GM21381 (cell line): ENCODE results near the gene DNMT1.

Experiments
- ATAC-seq: cut with Tn5 transposase; IDR thresholded peaks from one replicate; pipeline ENCODE4 v1.9.1; 2021; ENCODE audit warnings: mild to moderate bottlenecking, moderate library complexity; ENCODE audit not compliant: unreplicated experiment

DNMT1 gene

GRCh38 chr19:10142701-10143375 is 51.9 kb downstream of the DNMT1 start:
- ATAC-seq = no peak

GRCh38 chr19:10141973-10142372 is 52.8 kb downstream of the DNMT1 start:
- no peak for ATAC-seq

- no peak for ATAC-seq
Observed at GRCh38 chr19:10141479-10141878, 53.3 kb downstream of the DNMT1 start.

GRCh38 chr19:10139952-10140351 is 54.8 kb downstream of the DNMT1 start:
- no peak for ATAC-seq

GRCh38 chr19:10138879-10139795 is 55.6 kb downstream of the DNMT1 start:
- ATAC-seq = no peak

GRCh38 chr19:10137751-10138682 is 56.7 kb downstream of the DNMT1 start:
- no peak for ATAC-seq

GRCh38 chr19:10136936-10137335 is 57.8 kb downstream of the DNMT1 start:
- ATAC-seq = no peak

GRCh38 chr19:10135551-10136334 is 59.0 kb downstream of the DNMT1 start:
- no peak for ATAC-seq

GRCh38 chr19:10134040-10134439 is 60.7 kb downstream of the DNMT1 start:
- no peak for ATAC-seq

- ATAC-seq = no peak
Observed at GRCh38 chr19:10133596-10133995, 61.2 kb downstream of the DNMT1 start.

GRCh38 chr19:10132905-10133304 is 61.8 kb downstream of the DNMT1 start:
- ATAC-seq = no peak

- ATAC-seq = no peak
Observed at GRCh38 chr19:10126213-10126639, 68.5 kb downstream of the DNMT1 start.

GRCh38 chr19:10124429-10124828 is 70.3 kb downstream of the DNMT1 start:
- ATAC-seq = no peak

GRCh38 chr19:10122045-10122444 is 72.7 kb downstream of the DNMT1 start:
- ATAC-seq = no peak

- no peak for ATAC-seq
Observed at GRCh38 chr19:10120538-10121189, 74.1 kb downstream of the DNMT1 start.

- no peak for ATAC-seq
Observed at GRCh38 chr19:10118960-10119359, 75.8 kb downstream of the DNMT1 start.

GRCh38 chr19:10116866-10117616 is 77.7 kb downstream of the DNMT1 start:
- no peak for ATAC-seq

- no peak for ATAC-seq
Observed at GRCh38 chr19:10116085-10116865, 78.5 kb downstream of the DNMT1 start.
